OCI-LY1 (cell line): ENCODE data around the gene SIRT5.

Experiments used
- CTCF ChIP-seq: fragments of 200-600 bp; sonication (generic), shearing (Covaris generic); IDR thresholded peaks from 2 replicates; pipeline ENCODE4 v1.5.1; 2017; ENCODE audit warnings: mild to moderate bottlenecking, antibody characterized with exemption, low read length, moderate library complexity, mixed read lengths
- EZH2 ChIP-seq: fragments of 200-600 bp; sonication (generic), shearing (Covaris generic); IDR thresholded peaks from 2 replicates; pipeline ENCODE4 v1.8.0; 2017; ENCODE audit warnings: borderline replicate concordance, mixed run types, mild to moderate bottlenecking, antibody characterized with exemption, low read length, moderate library complexity, mixed read lengths

- no peak for TF ChIP-seq CTCF
- no peak for TF ChIP-seq EZH2
These were observed 63.6 kb downstream of the SIRT5 start for GRCh38 chr6:13638014-13638413.
